PC-9 (cell line): ENCODE data around the gene ZNF569.

ENCODE experiments used
- CTCF ChIP-seq: fragments of 200-600 bp; sonication (generic); conservative IDR thresholded peaks from 2 replicates; pipeline ENCODE4 v1.6.1; 2017; ENCODE audit warnings: mixed run types, antibody characterized with exemption, mild to moderate bottlenecking, moderate library complexity
- EZH2 ChIP-seq: fragments of 200-600 bp; sonication (generic); IDR thresholded peaks from 2 replicates; pipeline ENCODE4 v1.8.0; 2017; ENCODE audit warnings: antibody characterized with exemption, low read depth

DNA sequence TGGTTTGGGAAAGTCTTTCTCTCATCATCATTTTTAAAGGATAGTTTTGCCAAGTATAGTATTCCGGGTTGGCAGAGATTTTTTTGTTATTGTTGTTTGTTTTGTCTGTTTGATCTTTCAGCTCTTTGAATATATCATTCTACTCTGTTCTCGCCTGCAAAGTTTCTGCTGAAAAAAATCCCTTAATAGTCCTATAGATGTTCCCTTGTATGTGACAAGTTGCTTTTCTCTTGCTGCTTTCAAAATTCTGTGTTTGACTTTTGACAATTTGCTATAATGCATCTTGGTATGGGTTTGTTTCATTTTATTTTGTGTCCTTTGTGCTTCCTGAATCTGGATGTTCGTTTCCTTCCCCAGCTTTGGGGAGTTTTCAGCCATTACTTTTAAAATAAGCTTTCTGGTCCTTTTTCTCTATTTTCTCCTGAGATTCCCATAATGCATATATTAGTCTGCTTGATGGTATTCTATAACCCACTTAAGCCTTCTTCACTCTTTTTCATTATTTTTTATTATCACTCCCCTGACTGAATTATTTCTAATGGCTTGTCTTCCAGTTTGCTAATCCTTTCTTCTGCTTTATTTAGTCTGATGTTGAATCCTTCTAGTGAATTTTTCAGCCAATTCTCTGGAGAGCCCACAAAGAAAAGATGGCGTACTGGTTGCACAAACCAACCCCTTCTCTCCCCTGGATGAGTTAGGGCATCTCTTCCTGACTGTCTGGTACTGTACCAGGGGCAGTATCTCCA lies 14.6 kb downstream of the ZNF569 start:
- TF ChIP-seq CTCF = no peak
- no peak for TF ChIP-seq EZH2
